Measurements from ENCODE around the gene MRPL39.

The MRPL39 gene

DNA sequence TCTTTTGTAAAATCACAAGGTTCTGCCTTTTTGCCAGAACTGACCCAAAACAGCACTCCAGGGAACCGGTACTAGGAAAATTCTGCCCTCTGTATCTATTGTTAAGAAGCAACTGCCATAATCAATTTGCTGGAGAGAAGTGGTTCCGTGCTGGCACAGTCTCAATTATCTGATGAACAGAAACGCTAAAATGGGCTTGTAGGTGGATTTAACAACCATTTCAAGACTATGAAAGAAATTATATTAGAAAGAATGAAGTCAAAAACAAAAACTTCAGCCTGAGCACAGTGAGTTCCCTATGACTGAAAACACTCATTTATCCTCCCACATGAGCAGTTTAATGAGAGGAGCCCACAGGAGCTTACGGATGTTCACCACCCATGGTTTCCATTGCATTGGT is 36.2 kb upstream of the MRPL39 start:
- no peaks in the 10 kb centered on the region for H3K9me3 ChIP-seq (ENCODE audit: severe bottlenecking)
- DNase-seq (ENCODE audit: low spot score) = no peak
- H3K27ac ChIP-seq (ENCODE audit: poor library complexity, severe bottlenecking) = no peak overlapping the region
- no peak overlapping the region for H3K4me3 ChIP-seq (ENCODE audit: severe bottlenecking)
- no peaks in the 10 kb centered on the region for H3K36me3 ChIP-seq (ENCODE audit: low read depth)
- no peaks in the 10 kb centered on the region for H3K4me1 ChIP-seq (ENCODE audit: insufficient read depth, poor library complexity, severe bottlenecking)
- peaks cover 29% of the 10 kb centered on the region for H3K27me3 ChIP-seq (ENCODE audit: insufficient read depth, poor library complexity, severe bottlenecking)
- ATAC-seq (ENCODE audit: low read depth) = no peak
- TF ChIP-seq, protein P1, sequence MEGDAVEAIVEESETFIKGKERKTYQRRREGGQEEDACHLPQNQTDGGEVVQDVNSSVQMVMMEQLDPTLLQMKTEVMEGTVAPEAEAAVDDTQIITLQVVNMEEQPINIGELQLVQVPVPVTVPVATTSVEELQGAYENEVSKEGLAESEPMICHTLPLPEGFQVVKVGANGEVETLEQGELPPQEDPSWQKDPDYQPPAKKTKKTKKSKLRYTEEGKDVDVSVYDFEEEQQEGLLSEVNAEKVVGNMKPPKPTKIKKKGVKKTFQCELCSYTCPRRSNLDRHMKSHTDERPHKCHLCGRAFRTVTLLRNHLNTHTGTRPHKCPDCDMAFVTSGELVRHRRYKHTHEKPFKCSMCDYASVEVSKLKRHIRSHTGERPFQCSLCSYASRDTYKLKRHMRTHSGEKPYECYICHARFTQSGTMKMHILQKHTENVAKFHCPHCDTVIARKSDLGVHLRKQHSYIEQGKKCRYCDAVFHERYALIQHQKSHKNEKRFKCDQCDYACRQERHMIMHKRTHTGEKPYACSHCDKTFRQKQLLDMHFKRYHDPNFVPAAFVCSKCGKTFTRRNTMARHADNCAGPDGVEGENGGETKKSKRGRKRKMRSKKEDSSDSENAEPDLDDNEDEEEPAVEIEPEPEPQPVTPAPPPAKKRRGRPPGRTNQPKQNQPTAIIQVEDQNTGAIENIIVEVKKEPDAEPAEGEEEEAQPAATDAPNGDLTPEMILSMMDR (IDR thresholded peaks at IDR 0.05; ENCODE audit: poor library complexity, severe bottlenecking) = no peak

DNA sequence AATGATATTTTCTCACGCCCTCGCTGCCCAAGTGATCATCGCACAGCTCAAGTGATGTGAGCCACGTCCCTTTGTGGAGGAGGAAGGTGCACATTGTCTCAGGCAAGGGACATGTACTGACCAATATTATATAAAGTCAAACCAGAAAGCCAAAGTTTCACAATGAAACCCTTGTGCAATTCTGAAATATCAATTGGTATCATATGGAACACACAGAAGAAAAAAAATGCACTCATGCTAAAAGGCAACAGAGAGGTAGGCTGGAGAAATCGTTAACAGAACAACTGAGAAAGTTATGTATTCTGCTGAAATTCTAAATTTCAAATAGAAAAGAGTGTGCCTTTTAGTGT is 33.6 kb upstream of the MRPL39 start:
- no peak for ATAC-seq (ENCODE audit: low read depth)
- DNase-seq (ENCODE audit: low spot score) = no peak
- Histone ChIP-seq H3K27ac (ENCODE audit: poor library complexity, severe bottlenecking) (no peak overlapping the region), H3K9me3 (ENCODE audit: severe bottlenecking) (no peaks in the 10 kb centered on the region), H3K4me1 (ENCODE audit: insufficient read depth, poor library complexity, severe bottlenecking) (no peaks in the 10 kb centered on the region), H3K27me3 (ENCODE audit: insufficient read depth, poor library complexity, severe bottlenecking) (peaks cover 39% of the 10 kb centered on the region), H3K4me3 (ENCODE audit: severe bottlenecking) (no peak overlapping the region), H3K36me3 (ENCODE audit: low read depth) (no peaks in the 10 kb centered on the region)
- TF ChIP-seq, protein P1 (IDR thresholded peaks at IDR 0.05; ENCODE audit: poor library complexity, severe bottlenecking) = no peak

DNA sequence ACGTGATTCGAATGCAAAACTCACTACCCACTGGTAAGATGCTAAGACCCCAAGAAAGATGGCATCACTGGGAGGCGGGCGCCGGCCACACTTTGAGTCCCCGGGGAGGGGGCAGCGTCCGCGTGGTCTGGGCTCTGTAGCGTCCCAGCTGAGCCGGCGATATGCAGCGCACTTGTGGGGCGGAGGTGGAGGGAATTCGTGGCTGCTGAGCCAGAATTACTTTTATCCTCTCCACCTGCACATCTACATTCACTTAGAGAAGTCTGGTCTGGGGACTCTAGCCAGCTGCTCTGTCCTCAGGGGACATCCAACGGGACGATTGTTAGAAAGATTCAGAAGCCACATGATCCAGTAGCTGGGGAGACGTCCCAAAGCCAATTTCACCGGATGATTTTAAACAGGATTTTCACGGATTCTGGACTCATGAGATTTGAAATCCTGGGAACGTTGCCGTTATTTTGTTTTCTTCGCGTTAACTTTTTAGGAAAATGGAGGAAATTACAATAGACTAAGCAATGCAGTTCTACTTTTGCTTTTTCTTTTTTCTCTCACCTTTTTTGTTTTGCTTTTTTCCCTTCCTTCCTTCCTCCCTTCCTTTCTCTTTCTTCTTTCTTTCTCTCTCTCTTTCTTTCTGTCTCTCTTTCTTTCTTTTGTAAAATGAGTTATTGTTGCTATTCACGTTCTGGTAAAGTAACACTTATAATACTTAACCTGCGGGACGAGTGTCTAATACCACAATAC is 33.1 kb upstream of the MRPL39 start:
- no peak overlapping the region for H3K27ac ChIP-seq (ENCODE audit: poor library complexity, severe bottlenecking)
- H3K4me3 ChIP-seq (ENCODE audit: severe bottlenecking) = peak overlapping the region; percentile 30
- no peaks in the 10 kb centered on the region for H3K4me1 ChIP-seq (ENCODE audit: insufficient read depth, poor library complexity, severe bottlenecking)
- H3K27me3 ChIP-seq (ENCODE audit: insufficient read depth, poor library complexity, severe bottlenecking) = peaks cover 39% of the 10 kb centered on the region
- TF ChIP-seq, protein P1 (IDR thresholded peaks at IDR 0.05; ENCODE audit: poor library complexity, severe bottlenecking) = no peak
- no peaks in the 10 kb centered on the region for H3K9me3 ChIP-seq (ENCODE audit: severe bottlenecking)
- no peaks in the 10 kb centered on the region for H3K36me3 ChIP-seq (ENCODE audit: low read depth)
- peak; percentile 50 for ATAC-seq (ENCODE audit: low read depth)
- DNase-seq (ENCODE audit: low spot score) = no peak

DNA sequence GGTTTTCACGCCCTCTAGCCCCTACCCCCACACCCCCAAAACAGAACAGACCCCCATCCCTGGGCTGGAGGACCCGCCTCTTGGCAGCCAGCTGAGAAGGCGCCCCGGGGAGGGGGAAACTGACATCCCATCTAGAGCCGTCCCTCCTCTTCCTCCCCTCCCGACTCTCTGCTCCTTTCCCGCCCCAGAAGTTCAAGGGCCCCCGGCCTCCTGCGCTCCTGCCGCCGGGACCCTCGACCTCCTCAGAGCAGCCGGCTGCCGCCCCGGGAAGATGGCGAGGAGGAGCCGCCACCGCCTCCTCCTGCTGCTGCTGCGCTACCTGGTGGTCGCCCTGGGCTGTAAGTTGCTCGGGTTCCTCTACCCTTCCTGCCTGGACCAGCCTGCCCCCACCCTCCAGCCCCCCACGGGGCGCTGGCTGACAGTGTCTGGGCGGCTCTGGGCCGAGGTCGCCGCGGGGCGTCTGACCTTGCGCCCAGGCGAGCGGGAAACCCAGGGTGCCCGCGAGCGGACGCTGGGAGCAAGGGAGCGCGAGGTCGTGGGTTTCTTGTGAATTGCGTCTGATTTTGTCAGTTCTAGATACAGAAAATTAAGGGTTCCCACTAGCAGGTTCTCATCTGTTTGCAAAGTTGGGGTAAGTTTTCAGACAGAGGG is 32.4 kb upstream of the MRPL39 start:
- TF ChIP-seq, protein P1 (IDR thresholded peaks at IDR 0.05; ENCODE audit: poor library complexity, severe bottlenecking) = peak; percentile 30

More for the DNA sequence above, 32.4 kb upstream of the MRPL39 start:
- Histone ChIP-seq H3K4me3 (ENCODE audit: severe bottlenecking) (peak overlapping the region; percentile 30), H3K27ac (ENCODE audit: poor library complexity, severe bottlenecking) (no peak overlapping the region), H3K36me3 (ENCODE audit: low read depth) (no peaks in the 10 kb centered on the region), H3K4me1 (ENCODE audit: insufficient read depth, poor library complexity, severe bottlenecking) (no peaks in the 10 kb centered on the region), H3K27me3 (ENCODE audit: insufficient read depth, poor library complexity, severe bottlenecking) (peaks cover 39% of the 10 kb centered on the region), H3K9me3 (ENCODE audit: severe bottlenecking) (no peaks in the 10 kb centered on the region)
- no peak for DNase-seq (ENCODE audit: low spot score)
- peak; percentile 71 for ATAC-seq (ENCODE audit: low read depth)

Measured in RWPE2 (cell line).